ENCODE results near the gene NAB2.

DNA sequence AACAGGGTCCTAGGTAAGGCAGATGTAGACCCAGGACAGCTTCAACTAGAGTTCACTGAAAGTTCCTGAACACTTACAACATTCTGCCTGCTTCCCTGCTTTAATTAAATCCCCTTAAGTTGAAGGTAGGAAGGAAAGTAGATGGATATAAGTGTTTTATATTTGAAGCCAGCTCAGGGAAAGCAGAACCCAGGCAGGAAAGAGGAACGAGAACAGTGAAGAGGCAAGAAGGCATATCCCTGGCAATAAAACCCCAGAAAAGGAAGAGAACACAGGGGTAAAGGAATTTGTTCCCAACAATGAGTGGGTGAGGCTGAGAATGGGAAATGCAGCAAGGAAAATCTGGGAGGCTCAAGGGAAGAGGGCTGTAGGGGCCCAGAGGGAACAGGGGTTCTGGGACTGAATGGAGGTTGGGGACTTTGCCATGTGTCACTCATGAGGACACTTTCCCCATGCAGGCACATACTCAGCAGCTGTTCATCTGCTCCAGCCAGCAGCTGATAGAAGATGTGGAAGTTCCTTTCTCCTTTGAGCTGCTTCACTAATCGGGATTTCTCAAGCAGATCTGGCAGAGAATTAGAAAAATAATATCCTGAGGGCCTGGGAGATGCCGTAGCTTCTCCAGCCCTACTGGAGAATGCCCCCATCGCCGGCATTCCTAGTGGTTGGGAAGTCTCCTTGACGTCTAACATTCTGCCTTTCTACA, 42.7 kb upstream of the NAB2 start:
- no peak for TF ChIP-seq FOXK2 (IDR thresholded peaks at IDR 0.05)
- TF ChIP-seq FOXM1 (IDR thresholded peaks at IDR 0.05; ENCODE audit: borderline replicate concordance), result no peak
- no peak for TF ChIP-seq NFRKB (IDR thresholded peaks at IDR 0.05)
- TF ChIP-seq BHLHE40 (IDR thresholded peaks at IDR 0.05; ENCODE audit: borderline replicate concordance), result no peak
- no peak for TF ChIP-seq CTBP1 (IDR thresholded peaks at IDR 0.05; ENCODE audit: borderline replicate concordance)
- TF ChIP-seq SUZ12 (IDR thresholded peaks at IDR 0.05), result no peak
- no peak for TF ChIP-seq ELF4 (IDR thresholded peaks at IDR 0.05)
- no peak for TF ChIP-seq HDGF (IDR thresholded peaks at IDR 0.05; ENCODE audit: borderline replicate concordance)
- no peak for TF ChIP-seq ZNF384 (IDR thresholded peaks at IDR 0.05)
